ENCODE results near the gene KRT5.
"Not testable (repeated sequence)": the region's sequence is repeated elsewhere in the genome, so short reads cannot be mapped to it uniquely, and the experiment has no call there.

Gene KRT5

GRCh38 chr12:52494100-52494499 is 26.1 kb downstream of the KRT5 start:
- no peak for DNase-seq (ENCODE audit: low spot score)

GRCh38 chr12:52493172-52493571 is 27.0 kb downstream of the KRT5 start, which contains the start of gene KRT6A:
Gene KRT6A (minus strand): TSS chr12:52493257. CDS start chr12:52493188, 69 bp downstream.
- no peak for DNase-seq (ENCODE audit: low spot score)

GRCh38 chr12:52492405-52492804 is 27.8 kb downstream of the KRT5 start:
- DNase-seq (ENCODE audit: low spot score): not testable (repeated sequence)

- DNase-seq (ENCODE audit: low spot score): not testable (repeated sequence)
Observed at GRCh38 chr12:52491495-52491894, 28.7 kb downstream of the KRT5 start.

GRCh38 chr12:52488736-52489135 is 31.5 kb downstream of the KRT5 start:
- DNase-seq (ENCODE audit: low spot score): no peak

- DNase-seq (ENCODE audit: low spot score): not testable (repeated sequence)
Observed at GRCh38 chr12:52487744-52488443, 32.3 kb downstream of the KRT5 start.

GRCh38 chr12:52487211-52487610 is 33.0 kb downstream of the KRT5 start:
- DNase-seq (ENCODE audit: low spot score): no peak

- no peak for DNase-seq (ENCODE audit: low spot score)
Observed at GRCh38 chr12:52486166-52487105, 33.8 kb downstream of the KRT5 start.

- DNase-seq (ENCODE audit: low spot score): no peak
Observed at GRCh38 chr12:52480073-52480472, 40.1 kb downstream of the KRT5 start.

- no peak for DNase-seq (ENCODE audit: low spot score)
Observed at GRCh38 chr12:52477651-52478050, 42.5 kb downstream of the KRT5 start.

- no peak for DNase-seq (ENCODE audit: low spot score)
Observed at GRCh38 chr12:52474212-52474611, 46.0 kb downstream of the KRT5 start.

GRCh38 chr12:52473768-52474167 is 46.4 kb downstream of the KRT5 start, which contains the start of gene KRT6C:
Gene KRT6C (minus strand): TSS chr12:52473805. CDS start chr12:52473737, 68 bp downstream.
- DNase-seq (ENCODE audit: low spot score): no peak

- DNase-seq (ENCODE audit: low spot score): no peak
Observed at GRCh38 chr12:52469853-52470252, 50.3 kb downstream of the KRT5 start.

GRCh38 chr12:52464897-52465296 is 55.3 kb downstream of the KRT5 start:
- no peak for DNase-seq (ENCODE audit: low spot score)

Measured in AG08395 (cell line).